GM12878 (cell line): ENCODE measurements around the gene TRPM8. TPM values are rescaled to one million over a fixed set of nuclear protein-coding genes. Genes with fewer than 3 reads are reported as not detected.

ENCODE experiments used
- ATAC-seq: fragments of 200-7000 bp; cut with Tn5 transposase; 3 replicates; pipeline ENCODE4 v1.9.1; 2020; ENCODE audit warnings: mild to moderate bottlenecking, moderate library complexity
- BruUV-seq: library from RNA; stranded (reverse); fragments of 400-500 nt; replicated peaks from 2 replicates; lab custom pipeline; 2021; lab: Mats Ljungman, UMichigan
- CTCF ChIA-PET: fragments of 300-600 bp; sonication (Branson Sonifier 250); formaldehyde crosslinking; extraction: SDS; loops from one replicate; lab custom pipeline; 2021; ENCODE audit warnings: inconsistent platforms; lab: Yijun Ruan, JAX
- POLR2A ChIA-PET: fragments of 350-600 bp; formaldehyde crosslinking; extraction: SDS; loops from one replicate; lab custom pipeline; 2021; ENCODE audit warnings: inconsistent platforms; lab: Charles Lee
- RAD21 ChIA-PET: fragments of 300-600 bp; sonication (Branson Sonifier 250); formaldehyde crosslinking; loops from one replicate; lab custom pipeline; 2023; ENCODE audit warnings: antibody characterized with exemption; ENCODE audit not compliant: unreplicated experiment; lab: Charles Lee
- SMC1A ChIA-PET: fragments of 300-600 bp; sonication (Branson Sonifier 250); formaldehyde crosslinking; loops from one replicate; lab custom pipeline; 2023; ENCODE audit not compliant: unreplicated experiment, uncharacterized antibody; lab: Charles Lee
- DNase-seq: peaks from one replicate; pipeline ENCODE4 v3.0.0-alpha.2; 2011; ENCODE audit warnings: low read depth, low spot score
- FAIRE-seq: peaks from 3 replicates; lab custom pipeline; 2011; peaks lifted over from hg19 to GRCh38; lab: Jason Lieb, UNC
- H2AFZ ChIP-seq: 2 replicates; pipeline ENCODE4 v1.6.0; 2011; ENCODE audit warnings: low read depth, low read length, control low read depth; ENCODE audit not compliant: control insufficient read depth
- H3K27ac ChIP-seq: 2 replicates; pipeline ENCODE4 v1.5.1; 2011; ENCODE audit warnings: control low read depth; ENCODE audit not compliant: control insufficient read depth, insufficient read depth
- H3K27me3 ChIP-seq, 2 experiments: replicated peaks in 1 of 2; 2 replicates each; pipeline versions ENCODE4 v1.6.0 to v1.6.1; 2011; ENCODE audit warnings: low read length in 1 of 2; ENCODE audit not compliant: control insufficient read depth in 2 of 2, insufficient read depth in 2 of 2
- H3K36me3 ChIP-seq, 2 experiments: 2 replicates each; pipeline ENCODE4 v1.5.1; 2011; ENCODE audit warnings: low read length in 1 of 2; ENCODE audit not compliant: control insufficient read depth in 2 of 2, insufficient read depth in 2 of 2
- H3K4me1 ChIP-seq: 2 replicates; pipeline ENCODE4 v1.6.1; 2011; ENCODE audit warnings: mild to moderate bottlenecking, low read length, moderate library complexity, mixed read lengths; ENCODE audit not compliant: control insufficient read depth, insufficient read depth
- H3K4me2 ChIP-seq: 2 replicates; pipeline ENCODE4 v1.6.0; 2011; ENCODE audit warnings: control low read depth; ENCODE audit not compliant: control insufficient read depth, insufficient read depth
- H3K4me3 ChIP-seq: fragments of 200-600 bp; sonication (generic); 2 replicates; pipeline ENCODE4 v1.5.1; 2016
- H3K79me2 ChIP-seq: 2 replicates; pipeline ENCODE4 v1.6.0; 2011; ENCODE audit warnings: low read length; ENCODE audit not compliant: control insufficient read depth, insufficient read depth
- H3K9ac ChIP-seq: 2 replicates; pipeline ENCODE4 v1.8.0; 2011; ENCODE audit warnings: low read length, control low read depth, mixed read lengths; ENCODE audit not compliant: control insufficient read depth, insufficient read depth
- H3K9me3 ChIP-seq: replicated peaks from 3 replicates; pipeline ENCODE4 v1.5.1; 2011; ENCODE audit warnings: mild to moderate bottlenecking, low read length; ENCODE audit not compliant: control insufficient read depth, insufficient read depth
- H4K20me1 ChIP-seq: 2 replicates; pipeline ENCODE4 v1.6.0; 2011; ENCODE audit not compliant: control insufficient read depth, insufficient read depth
- CEBPB ChIP-seq, 2 experiments: fragments of 150-350 bp in 1 of 2; IDR thresholded peaks; 2 replicates each; pipeline ENCODE4 v1.6.1; 2012 to 2014; ENCODE audit warnings: low read depth in 2 of 2, low read length in 2 of 2, borderline replicate concordance in 1 of 2, inconsistent platforms in 1 of 2
- EZH2 ChIP-seq: IDR thresholded peaks from 2 replicates; pipeline ENCODE4 v1.6.1; 2012; ENCODE audit warnings: low read depth, mild to moderate bottlenecking, control low read depth, inconsistent platforms, low read length, borderline replicate concordance; ENCODE audit not compliant: control insufficient read depth
- HDAC2 ChIP-seq: fragments of 200-600 bp; sonication (generic); IDR thresholded peaks from 2 replicates; pipeline ENCODE4 v1.6.1; 2017
- IRF4 ChIP-seq: IDR thresholded peaks from 2 replicates; pipeline ENCODE4 v1.6.1; 2011; ENCODE audit warnings: low read depth, low read length
- KLF5 ChIP-seq: fragments of 450-650 bp; IDR thresholded peaks from 2 replicates; pipeline ENCODE4 v1.6.1; 2014; ENCODE audit warnings: mild to moderate bottlenecking; ENCODE audit not compliant: partially characterized antibody
- MEF2A ChIP-seq: IDR thresholded peaks from 2 replicates; pipeline ENCODE4 v1.6.1; 2011; ENCODE audit warnings: low read depth, mild to moderate bottlenecking, low read length, moderate library complexity; ENCODE audit not compliant: insufficient read depth
- MEF2B ChIP-seq: fragments of 450-650 bp; IDR thresholded peaks from 2 replicates; pipeline ENCODE4 v1.6.1; 2018; ENCODE audit warnings: mild to moderate bottlenecking, moderate library complexity; ENCODE audit not compliant: partially characterized antibody, poor library complexity, severe bottlenecking
- MXI1 ChIP-seq: fragments of 150-350 bp; IDR thresholded peaks from 2 replicates; pipeline ENCODE4 v1.6.1; 2011; ENCODE audit warnings: low read depth, mild to moderate bottlenecking, inconsistent platforms, low read length, improper control_type of control experiment
- NFIC ChIP-seq: IDR thresholded peaks from 2 replicates; pipeline ENCODE4 v1.6.1; 2012; ENCODE audit warnings: low read depth, mild to moderate bottlenecking, inconsistent platforms, low read length, moderate library complexity
- PAX5 ChIP-seq: IDR thresholded peaks from 2 replicates; pipeline ENCODE4 v1.6.1; 2011; ENCODE audit warnings: low read depth, low read length, borderline replicate concordance
- REST ChIP-seq: IDR thresholded peaks from 2 replicates; pipeline ENCODE4 v1.6.1; 2012; ENCODE audit warnings: mild to moderate bottlenecking, low read depth, low read length
- SMARCA5 ChIP-seq: fragments of 450-650 bp; IDR thresholded peaks from 2 replicates; pipeline ENCODE4 v1.6.1; 2017; ENCODE audit warnings: mild to moderate bottlenecking
- SP1 ChIP-seq: IDR thresholded peaks from one replicate; pipeline ENCODE4 v1.6.1; 2011; ENCODE audit warnings: low read depth, low read length
- SPI1 ChIP-seq: IDR thresholded peaks from 2 replicates; pipeline ENCODE4 v1.6.1; 2011; ENCODE audit warnings: low read depth, mild to moderate bottlenecking, low read length, moderate library complexity, borderline replicate concordance; ENCODE audit not compliant: insufficient read depth
- ZBED1 ChIP-seq: IDR thresholded peaks from 2 replicates; pipeline ENCODE4 v1.6.1; 2016; ENCODE audit warnings: borderline replicate concordance
- ZNF687 ChIP-seq: fragments of 450-650 bp; IDR thresholded peaks from 2 replicates; pipeline ENCODE4 v1.6.1; 2017; ENCODE audit warnings: mild to moderate bottlenecking, moderate library complexity
- WGBS: methylation state at CpG from one replicate; pipeline ENCODE4 v1.1.6; 2016; ENCODE audit warnings: low lambda C conversion rate; ENCODE audit not compliant: insufficient replicate concordance, insufficient coverage; ENCODE audit errors: missing lambda C conversion rate; 5-methylcytosine and 5-hydroxymethylcytosine counted together
- in situ Hi-C: fragments of 300-500 bp; cut with MboI; formaldehyde crosslinking; loops from 9 replicates; pipeline ENCODE4 v1.14.3; 2018; ENCODE audit warnings: mixed read lengths
- intact Hi-C: fragments of 100-400 bp; cut with micrococcal nuclease; formaldehyde crosslinking; loops from one replicate; pipeline ENCODE4 v1.14.2; 2022; ENCODE audit not compliant: unreplicated experiment
- polyA plus RNA-seq, 11 experiments: library from polyadenylated mRNA; depleted of rRNA in 4 of 11; unstranded in 6 of 11; stranded (reverse) in 5 of 11; fragments of >200 nt; fragmentation: Nextera tagmentation in 4 of 11; fragmentation: Illumina TruSeq in 1 of 11; extraction: Ambion mirVana in 4 of 11; extraction: Trizol in 1 of 11; gene quantifications; 1 replicate in 1 of 11; 2 replicates in 10 of 11; pipeline versions ENCODE4 v1.2.1 to v1.2.3, GENCODE V29; 2011 to 2016; ENCODE audit warnings: inconsistent platforms in 2 of 11, missing spikeins in 2 of 11, low read depth in 1 of 11
- total RNA-seq, 4 experiments: library from RNA; depleted of rRNA in 3 of 4; stranded (reverse); fragments of >200 nt in 3 of 4; fragmentation: Illumina TruSeq in 1 of 4; extraction: Trizol in 1 of 4; gene quantifications; 2 replicates each; pipeline versions ENCODE4 v1.2.1 to v1.2.3, GENCODE V29; 2013 to 2021

TRPM8 gene
- total and polyA plus RNA-seq, 10 of the 15 experiments (the other 5 are each of a cell fraction or from before 2014, with no cell fraction given): 3.9 TPM; not detected in 9

- H4K20me1 ChIP-seq: no peaks in the 10 kb centered on the region; the same call in 1 of the 2 replicates
- no peak overlapping the region for H3K9ac ChIP-seq
- no peaks in the 10 kb centered on the region for H3K79me2 ChIP-seq
- FAIRE-seq: no peak
- CTCF ChIA-PET: no interaction called here
- H3K36me3 ChIP-seq: no peaks in the 10 kb centered on the region
- in situ Hi-C loops: no loop called here
- intact Hi-C loops: no loop called here
- no peak for DNase-seq
- no peak overlapping the region for H2AFZ ChIP-seq
- no peak overlapping the region for H3K4me2 ChIP-seq
- RAD21 ChIA-PET: no interaction called here
- no peak overlapping the region for H3K4me3 ChIP-seq
- WGBS: 0% methylated on average over 1 of the region's 1 CpG
- no TSS peak for BruUV-seq
- SMC1A ChIA-PET: no interaction called here
- no peak overlapping the region for H3K27ac ChIP-seq
- H3K4me1 ChIP-seq: no peaks in the 10 kb centered on the region
- POLR2A ChIA-PET: no interaction called here
- no peaks in the 10 kb centered on the region for H3K9me3 ChIP-seq
- ATAC-seq: no peak
- H3K27me3 ChIP-seq: no peaks in the 10 kb centered on the region; a peak in 2 of 4 replicates
- TF ChIP-seq NFIC (no peak), MXI1 (no peak), CEBPB (IDR thresholded peaks at IDR 0.05; ENCODE audit: borderline replicate concordance in 1 of 2, low read depth in 2 of 2, low read length in 2 of 2) (no peak), MEF2B (no peak), ZBED1 (no peak), SMARCA5 (no peak), REST (no peak), ZNF687 (no peak), HDAC2 (no peak), PAX5 (no peak), KLF5 (no peak), SPI1 (no peak), EZH2 (no peak), SP1 (no peak), MEF2A (no peak), IRF4 (no peak)
- TF ChIP-seq, all 136 proteins: peak for 0
Observed at GRCh38 chr2:233934524-233934923, 17.4 kb downstream of the TRPM8 start.
